Heart left ventricle (tissue), 13 donors: Measurements from ENCODE around the gene PDXK.

Source experiments
- POLR2A ChIP-seq, 2 donors: fragments of 450-650 bp; IDR thresholded peaks; one replicate each; pipeline ENCODE4 v1.6.1; 2017; ENCODE audit warnings: antibody characterized with exemption in 2 of 2, mild to moderate bottlenecking in 2 of 2, moderate library complexity in 2 of 2
- TF ChIP-seq, protein P1 (sequence below), 12 donors: fragments of 200-600 bp; sonication (generic) in 4 of 12; IDR thresholded peaks; one replicate each; pipeline versions ENCODE4 v1.5.0 to v1.8.0; 2018 to 2022; ENCODE audit warnings: antibody characterized with exemption in 12 of 12, mild to moderate bottlenecking in 5 of 12
- donor health status: ischemic (EF 13 %, LVEDD 7.1; RV severe dilation, severe dysfunction).
- donor health status: DM: no; HTN: yes; CAD: no.
- donor health status: DM: no; HTN: no; CAD: no.
- donor health status: ischemic (EF 25% LVEDD 6.9; RV normal size, moderate dysfunction).
- donor health status: ischemic (EF 25% LVEDD 5.7; RV mildly dilated, moderate dysfunction).
- donor health status: ischemic (EF 35%, LVEDD 5.7; RV mildly dilated, moderate dysfunction).
- donor health status: nonischemic (EF 11% LVEDD 7.7; RV severe dilation, severe dysfunction).
- donor health status: DM: yes; HTN: yes; CAD: no.
- donor health status: PGD.
- donor health status: ischemic (EF 29% LVEDD 5.4; RV normal size, mild dysfunction).
- donor health status: nonischemic (EF 23%, LVEDD 6.1; RV moderate dilation, normal function).

DNA sequence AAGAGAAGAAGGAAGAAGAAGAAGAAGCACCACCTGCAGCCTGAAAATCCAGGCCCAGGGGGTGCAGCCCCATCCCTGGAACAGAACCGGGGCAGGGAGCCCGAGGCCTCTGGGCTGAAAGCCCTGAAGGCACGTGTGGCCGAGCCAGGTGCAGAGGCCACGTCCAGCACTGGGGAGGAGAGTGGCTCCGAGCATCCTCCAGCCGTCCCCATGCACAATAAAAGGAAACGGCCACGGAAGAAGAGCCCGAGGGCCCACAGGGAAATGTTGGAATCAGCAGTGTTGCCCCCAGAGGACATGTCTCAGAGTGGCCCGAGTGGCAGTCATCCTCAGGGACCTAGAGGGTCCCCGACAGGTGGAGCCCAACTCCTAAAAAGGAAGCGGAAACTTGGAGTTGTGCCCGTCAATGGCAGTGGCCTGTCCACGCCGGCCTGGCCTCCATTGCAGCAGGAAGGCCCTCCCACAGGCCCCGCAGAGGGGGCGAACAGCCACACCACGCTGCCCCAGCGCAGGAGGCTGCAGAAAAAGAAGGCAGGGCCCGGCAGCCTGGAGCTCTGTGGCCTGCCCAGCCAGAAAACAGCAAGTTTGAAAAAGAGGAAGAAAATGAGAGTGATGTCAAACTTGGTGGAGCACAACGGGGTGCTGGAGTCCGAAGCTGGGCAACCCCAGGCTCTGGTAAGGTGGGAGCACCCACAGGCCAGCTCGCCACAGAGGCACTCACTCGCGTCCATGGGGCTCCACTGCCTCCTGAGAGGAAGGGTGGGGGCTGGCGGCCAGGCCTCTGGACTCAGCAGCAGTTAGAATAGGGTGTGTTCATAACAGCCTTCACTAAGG lies 31.1 kb upstream of the PDXK start:
- TF ChIP-seq, protein P1, sequence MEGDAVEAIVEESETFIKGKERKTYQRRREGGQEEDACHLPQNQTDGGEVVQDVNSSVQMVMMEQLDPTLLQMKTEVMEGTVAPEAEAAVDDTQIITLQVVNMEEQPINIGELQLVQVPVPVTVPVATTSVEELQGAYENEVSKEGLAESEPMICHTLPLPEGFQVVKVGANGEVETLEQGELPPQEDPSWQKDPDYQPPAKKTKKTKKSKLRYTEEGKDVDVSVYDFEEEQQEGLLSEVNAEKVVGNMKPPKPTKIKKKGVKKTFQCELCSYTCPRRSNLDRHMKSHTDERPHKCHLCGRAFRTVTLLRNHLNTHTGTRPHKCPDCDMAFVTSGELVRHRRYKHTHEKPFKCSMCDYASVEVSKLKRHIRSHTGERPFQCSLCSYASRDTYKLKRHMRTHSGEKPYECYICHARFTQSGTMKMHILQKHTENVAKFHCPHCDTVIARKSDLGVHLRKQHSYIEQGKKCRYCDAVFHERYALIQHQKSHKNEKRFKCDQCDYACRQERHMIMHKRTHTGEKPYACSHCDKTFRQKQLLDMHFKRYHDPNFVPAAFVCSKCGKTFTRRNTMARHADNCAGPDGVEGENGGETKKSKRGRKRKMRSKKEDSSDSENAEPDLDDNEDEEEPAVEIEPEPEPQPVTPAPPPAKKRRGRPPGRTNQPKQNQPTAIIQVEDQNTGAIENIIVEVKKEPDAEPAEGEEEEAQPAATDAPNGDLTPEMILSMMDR (IDR thresholded peaks at IDR 0.05), result no peak
- no peak for TF ChIP-seq POLR2A (IDR thresholded peaks at IDR 0.05)
